Activated naive CD4-positive, alpha-beta T cell treated with anti-CD3 and anti-CD28 coated beads for 36 hours (primary cell): ENCODE data around the gene SEMG2. TPM values are rescaled to one million over a fixed set of nuclear protein-coding genes. Genes with fewer than 3 reads are reported as not detected.

ENCODE experiments used
- CTCF ChIA-PET: fragments of 350-600 bp; sonication (Branson Sonifier 250); formaldehyde crosslinking; loops from one replicate; lab custom pipeline; 2021; ENCODE audit warnings: antibody characterized with exemption; lab: Charles Lee
- DNase-seq: peaks from one replicate; pipeline ENCODE4 v3.0.0-alpha.2; 2020
- H3K27ac Mint-ChIP-seq: one replicate; pipeline ENCODE4 v1.8.0; 2021; ENCODE audit warnings: mild to moderate bottlenecking, mixed read lengths
- H3K27me3 Mint-ChIP-seq: one replicate; pipeline ENCODE4 v1.8.0; 2021; ENCODE audit warnings: low read depth, mixed read lengths
- H3K36me3 Mint-ChIP-seq: one replicate; pipeline ENCODE4 v1.8.0; 2021; ENCODE audit warnings: low read depth, mixed read lengths
- H3K4me1 Mint-ChIP-seq: one replicate; pipeline ENCODE4 v1.8.0; 2021; ENCODE audit warnings: low read depth, mixed read lengths
- H3K4me3 Mint-ChIP-seq: one replicate; pipeline ENCODE4 v1.8.0; 2021; ENCODE audit warnings: mild to moderate bottlenecking, moderate library complexity, mixed read lengths
- H3K9me3 Mint-ChIP-seq: one replicate; pipeline ENCODE4 v1.8.0; 2021; ENCODE audit warnings: mixed read lengths
- intact Hi-C: fragments of 100-400 bp; cut with micrococcal nuclease; formaldehyde crosslinking; loops from one replicate; pipeline ENCODE4 v1.15.1; 2023
- total RNA-seq, 2 experiments: library from RNA; stranded (reverse); gene quantifications; one replicate each; pipeline ENCODE4 v1.2.3, GENCODE V29; 2021

SEMG2 gene, protein sequence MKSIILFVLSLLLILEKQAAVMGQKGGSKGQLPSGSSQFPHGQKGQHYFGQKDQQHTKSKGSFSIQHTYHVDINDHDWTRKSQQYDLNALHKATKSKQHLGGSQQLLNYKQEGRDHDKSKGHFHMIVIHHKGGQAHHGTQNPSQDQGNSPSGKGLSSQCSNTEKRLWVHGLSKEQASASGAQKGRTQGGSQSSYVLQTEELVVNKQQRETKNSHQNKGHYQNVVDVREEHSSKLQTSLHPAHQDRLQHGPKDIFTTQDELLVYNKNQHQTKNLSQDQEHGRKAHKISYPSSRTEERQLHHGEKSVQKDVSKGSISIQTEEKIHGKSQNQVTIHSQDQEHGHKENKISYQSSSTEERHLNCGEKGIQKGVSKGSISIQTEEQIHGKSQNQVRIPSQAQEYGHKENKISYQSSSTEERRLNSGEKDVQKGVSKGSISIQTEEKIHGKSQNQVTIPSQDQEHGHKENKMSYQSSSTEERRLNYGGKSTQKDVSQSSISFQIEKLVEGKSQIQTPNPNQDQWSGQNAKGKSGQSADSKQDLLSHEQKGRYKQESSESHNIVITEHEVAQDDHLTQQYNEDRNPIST
- not detected for total RNA-seq

DNA sequence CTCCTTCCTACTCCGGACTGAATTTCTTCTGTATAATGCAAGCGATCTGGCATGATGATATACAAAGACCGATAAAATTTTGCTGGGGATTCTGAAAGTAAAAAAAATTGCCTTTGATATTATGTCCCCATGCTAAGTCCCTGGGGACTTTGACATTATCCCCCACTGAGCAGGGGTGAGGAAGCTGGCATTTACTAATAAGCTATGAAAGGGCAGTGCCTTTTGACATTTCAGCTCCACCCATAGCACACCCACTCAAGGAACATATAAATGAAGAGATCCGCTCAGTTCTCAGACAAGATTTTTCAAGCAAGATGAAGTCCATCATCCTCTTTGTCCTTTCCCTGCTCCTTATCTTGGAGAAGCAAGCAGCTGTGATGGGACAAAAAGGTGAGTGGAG lies at the start of gene SEMG2:
SEMG2 (plus strand) TSS at position 298 of the 400 bp plus-strand sequence; CDS start at position 315, 17 bp downstream.
- H3K27me3 Mint-ChIP-seq = peaks cover 18% of the 10 kb centered on the region
- CTCF ChIA-PET = no interaction called here
- H3K4me3 Mint-ChIP-seq = no peak within 1 kb of the TSS
- H3K27ac Mint-ChIP-seq = no peak within 1 kb of the TSS
- no peak for DNase-seq
- intact Hi-C loops = loop anchor here (10.0 kb wide), 1 partner anchor 86 kb away; no protein-coding TSS in a partner anchor
- no peaks in the 10 kb centered on the region for H3K36me3 Mint-ChIP-seq
- no peaks in the 10 kb centered on the region for H3K9me3 Mint-ChIP-seq
- no peaks in the 10 kb centered on the region for H3K4me1 Mint-ChIP-seq

- peaks cover 4% of the 10 kb centered on the region for H3K27me3 Mint-ChIP-seq
- H3K4me3 Mint-ChIP-seq = no peak overlapping the region
- CTCF ChIA-PET = interaction anchor here (0.5 kb wide), 1 partner anchor 488 kb away, joined by 4 read pairs; no protein-coding TSS in a partner anchor
- H3K36me3 Mint-ChIP-seq = no peaks in the 10 kb centered on the region
- no peak overlapping the region for H3K27ac Mint-ChIP-seq
- intact Hi-C loops = no loop called here
- H3K9me3 Mint-ChIP-seq = no peaks in the 10 kb centered on the region
- no peak for DNase-seq
- H3K4me1 Mint-ChIP-seq = no peaks in the 10 kb centered on the region
Observed at GRCh38 chr20:45173522-45173921, 47.7 kb upstream of the SEMG2 start.

- no peak within 1 kb of the TSS for H3K4me3 Mint-ChIP-seq
- intact Hi-C loops = no loop called here
Observed at GRCh38 chr20:45174434-45175364, 46.5 kb upstream of the SEMG2 start, which contains the start of gene PI3. Gene PI3, plus strand, starts transcription at chr20:45174902. Its CDS starts 21 bp downstream, at chr20:45174923.

GRCh38 chr20:45176526-45177267 lies 44.5 kb upstream of the SEMG2 start:
- H3K9me3 Mint-ChIP-seq = no peaks in the 10 kb centered on the region
- CTCF ChIA-PET = interaction anchor here (0.6 kb wide), 1 partner anchor 8 kb away, joined by 3 read pairs; no protein-coding TSS in a partner anchor
- DNase-seq = no peak
- no peaks in the 10 kb centered on the region for H3K4me1 Mint-ChIP-seq
- intact Hi-C loops = no loop called here
- H3K27me3 Mint-ChIP-seq = no peaks in the 10 kb centered on the region
- no peak overlapping the region for H3K27ac Mint-ChIP-seq
- H3K4me3 Mint-ChIP-seq = no peak overlapping the region
- H3K36me3 Mint-ChIP-seq = no peaks in the 10 kb centered on the region

More at GRCh38 chr20:45174434-45175364, 46.5 kb upstream of the SEMG2 start, which contains the start of gene PI3:
- Mint-ChIP-seq H3K4me1 (no peaks in the 10 kb centered on the region), H3K36me3 (no peaks in the 10 kb centered on the region), H3K9me3 (no peaks in the 10 kb centered on the region), H3K27ac (no peak within 1 kb of the TSS), H3K27me3 (peaks cover 4% of the 10 kb centered on the region)
- DNase-seq = no peak
- CTCF ChIA-PET = no interaction called here

- CTCF ChIA-PET = interaction anchor here (0.6 kb wide), 1 partner anchor 13 kb away, joined by 3 read pairs; no protein-coding TSS in a partner anchor
- Mint-ChIP-seq H3K9me3 (no peaks in the 10 kb centered on the region), H3K27ac (no peak overlapping the region), H3K4me3 (no peak overlapping the region), H3K4me1 (no peaks in the 10 kb centered on the region), H3K27me3 (peaks cover 2% of the 10 kb centered on the region), H3K36me3 (no peaks in the 10 kb centered on the region)
- DNase-seq = no peak
- intact Hi-C loops = no loop called here
Observed at GRCh38 chr20:45179166-45179565, 42.0 kb upstream of the SEMG2 start.

DNA sequence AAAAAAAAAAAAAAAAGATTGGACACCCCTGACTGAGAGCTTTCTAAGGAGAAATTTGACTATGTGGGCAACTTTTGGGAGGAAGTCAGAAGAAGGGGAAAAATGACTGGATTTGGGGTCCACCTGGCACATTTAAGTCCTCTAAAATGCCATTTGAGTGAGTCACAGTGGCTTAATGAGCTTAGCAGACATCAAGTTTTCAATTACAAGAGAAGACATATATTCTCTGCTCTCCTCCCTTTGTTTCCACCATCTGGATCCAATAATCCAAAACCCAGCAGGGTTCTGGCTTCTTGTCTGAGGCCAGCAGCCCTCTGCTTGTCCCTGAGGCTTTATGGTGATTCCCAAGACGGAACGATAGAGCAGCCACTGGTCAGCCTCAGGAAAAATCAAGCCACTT lies 39.5 kb upstream of the SEMG2 start:
- Mint-ChIP-seq H3K27me3 (peaks cover 2% of the 10 kb centered on the region), H3K36me3 (no peaks in the 10 kb centered on the region), H3K9me3 (no peaks in the 10 kb centered on the region), H3K27ac (no peak overlapping the region), H3K4me3 (no peak overlapping the region), H3K4me1 (no peaks in the 10 kb centered on the region)
- CTCF ChIA-PET = interaction anchor here (0.6 kb wide), 1 partner anchor 43 kb away, joined by 5 read pairs; no protein-coding TSS in a partner anchor
- intact Hi-C loops = no loop called here
- DNase-seq = no peak

GRCh38 chr20:45183084-45183483 lies 38.1 kb upstream of the SEMG2 start:
- Mint-ChIP-seq H3K36me3 (no peaks in the 10 kb centered on the region), H3K9me3 (no peaks in the 10 kb centered on the region), H3K27me3 (peaks cover 2% of the 10 kb centered on the region), H3K4me1 (no peaks in the 10 kb centered on the region), H3K4me3 (no peak overlapping the region), H3K27ac (no peak overlapping the region)
- no peak for DNase-seq
- CTCF ChIA-PET = no interaction called here
- intact Hi-C loops = no loop called here

GRCh38 chr20:45187693-45188092 lies 33.5 kb upstream of the SEMG2 start:
- Mint-ChIP-seq H3K9me3 (no peaks in the 10 kb centered on the region), H3K4me3 (no peak overlapping the region), H3K4me1 (no peaks in the 10 kb centered on the region), H3K27ac (no peak overlapping the region), H3K27me3 (no peaks in the 10 kb centered on the region), H3K36me3 (no peaks in the 10 kb centered on the region)
- CTCF ChIA-PET = interaction anchor here (1.1 to 1.3 kb wide), 2 partner anchors 42 to 49 kb away, joined by 3 to 5 read pairs; no protein-coding TSS in a partner anchor
- no peak for DNase-seq
- intact Hi-C loops = no loop called here

DNA sequence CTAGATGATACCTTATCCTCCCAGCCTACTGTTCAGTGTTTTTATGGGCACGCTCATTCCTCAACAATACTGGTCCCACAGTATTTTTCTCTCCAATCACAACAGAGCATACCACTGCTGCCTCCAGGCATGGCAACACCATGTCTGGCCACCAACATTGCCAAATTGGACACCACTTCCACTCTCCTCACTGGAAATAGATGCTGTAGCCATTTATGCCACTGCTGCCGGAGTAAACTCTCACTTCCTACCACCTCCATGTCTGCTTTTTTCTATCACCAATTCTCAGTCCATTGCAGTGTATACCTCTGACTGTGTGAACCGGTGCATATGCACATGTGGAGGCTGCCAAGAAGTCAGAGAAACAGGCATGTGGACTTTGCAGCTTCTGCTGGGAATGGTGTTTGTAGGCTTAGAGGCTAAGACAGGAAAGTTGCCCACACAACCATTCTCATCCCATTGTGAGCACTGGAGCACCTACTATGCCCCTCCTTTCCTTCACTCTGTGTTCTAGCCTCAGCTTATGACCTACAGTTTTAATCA lies 32.0 kb upstream of the SEMG2 start:
- Mint-ChIP-seq H3K36me3 (no peaks in the 10 kb centered on the region), H3K9me3 (no peaks in the 10 kb centered on the region), H3K27ac (no peak overlapping the region), H3K27me3 (no peaks in the 10 kb centered on the region), H3K4me3 (no peak overlapping the region), H3K4me1 (no peaks in the 10 kb centered on the region)
- no peak for DNase-seq
- intact Hi-C loops = no loop called here
- CTCF ChIA-PET = no interaction called here

DNA sequence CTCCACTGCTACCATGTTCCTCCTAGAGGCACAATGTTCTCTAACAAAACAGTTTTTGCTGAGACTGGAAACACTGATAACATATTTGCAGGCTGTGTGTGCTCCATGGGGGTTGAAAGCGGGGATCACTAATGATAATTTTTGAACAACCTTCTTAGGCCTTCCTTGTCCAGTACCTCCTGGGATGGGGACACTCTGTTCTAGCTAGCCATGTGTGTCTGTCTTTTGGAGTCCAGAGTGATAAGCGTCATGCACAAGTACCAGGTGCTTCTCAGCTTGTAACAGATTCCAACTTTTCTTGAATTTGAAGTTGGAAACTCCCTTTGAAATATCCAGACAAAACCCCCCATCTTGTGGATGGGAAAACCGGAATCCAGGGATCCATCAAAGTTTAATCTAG lies 31.3 kb upstream of the SEMG2 start:
- H3K4me3 Mint-ChIP-seq = no peak overlapping the region
- no peak for DNase-seq
- no peaks in the 10 kb centered on the region for H3K36me3 Mint-ChIP-seq
- H3K27me3 Mint-ChIP-seq = no peaks in the 10 kb centered on the region
- CTCF ChIA-PET = no interaction called here
- H3K9me3 Mint-ChIP-seq = no peaks in the 10 kb centered on the region
- H3K4me1 Mint-ChIP-seq = no peaks in the 10 kb centered on the region
- H3K27ac Mint-ChIP-seq = no peak overlapping the region
- intact Hi-C loops = no loop called here

DNA sequence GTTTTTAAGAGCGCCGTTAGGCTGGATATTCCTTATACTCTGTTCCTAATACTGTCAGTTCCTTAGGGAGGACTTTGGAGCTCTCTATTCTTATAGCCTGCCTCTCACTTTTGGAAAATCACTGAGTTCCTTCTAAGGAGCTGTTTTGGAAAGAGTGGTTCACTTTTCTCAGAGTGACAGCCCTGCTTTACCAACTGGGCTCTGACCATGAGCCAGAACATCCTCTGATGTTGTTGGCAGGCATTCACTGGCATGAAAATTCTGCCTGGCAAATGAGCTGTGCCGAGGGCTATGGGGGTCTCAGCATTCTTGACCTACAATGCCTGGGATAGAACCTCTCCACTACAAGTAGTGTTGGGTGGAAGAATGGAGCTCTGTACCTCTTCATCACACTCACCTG lies 29.2 kb upstream of the SEMG2 start:
- H3K9me3 Mint-ChIP-seq = no peaks in the 10 kb centered on the region
- CTCF ChIA-PET = interaction anchor here (0.6 to 1.4 kb wide), 3 partner anchors 11 to 126 kb away, joined by 3 to 5 read pairs (median 3); no protein-coding TSS in a partner anchor
- no peaks in the 10 kb centered on the region for H3K4me1 Mint-ChIP-seq
- DNase-seq = no peak
- no peak overlapping the region for H3K27ac Mint-ChIP-seq
- H3K27me3 Mint-ChIP-seq = no peaks in the 10 kb centered on the region
- intact Hi-C loops = no loop called here
- no peak overlapping the region for H3K4me3 Mint-ChIP-seq
- no peaks in the 10 kb centered on the region for H3K36me3 Mint-ChIP-seq
